ENCODE data around the gene RAD51B. TPM values are rescaled to one million over a fixed set of nuclear protein-coding genes. Genes with fewer than 3 reads are reported as not detected.
A peak's percentile ranks its signal among the peaks of the same experiment; 100 is the strongest.

Gene RAD51B
- total RNA-seq, 4 donors from 2014 or later = 6.2 to 39.9 (median 12.9) TPM

DNA sequence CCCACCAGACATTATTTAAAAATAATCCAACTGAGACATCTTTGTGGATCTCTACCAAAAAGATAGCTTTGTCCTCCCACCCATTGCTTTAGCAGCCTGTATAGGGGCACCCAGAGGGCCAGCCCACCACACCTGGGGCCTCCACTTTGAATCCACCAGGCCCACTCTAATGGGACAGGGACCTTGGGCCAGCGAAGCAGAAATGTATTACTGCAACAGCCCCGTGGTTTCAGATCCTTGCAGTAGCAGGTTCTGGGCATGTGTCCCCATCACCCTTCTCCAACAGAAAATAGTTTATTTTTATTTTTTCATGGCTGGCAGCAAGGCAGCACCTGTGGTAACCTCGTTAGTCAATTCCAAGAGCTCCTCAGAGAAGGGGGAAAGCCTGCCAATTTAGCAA lies 754.9 kb downstream of the RAD51B start:
- no peak overlapping the region for H3K27ac ChIP-seq
- intact Hi-C loops (cut with DNase I) = no loop called here
- peaks cover 10 to 48% (median 36%) of the 10 kb centered on the region in 3 donors for H3K4me1 ChIP-seq
- H3K9me3 ChIP-seq = no peaks in the 10 kb centered on the region
- H3K36me3 ChIP-seq = no peaks in the 10 kb centered on the region
- no peak overlapping the region for H3K4me3 ChIP-seq
- TF ChIP-seq POLR2A (IDR thresholded peaks at IDR 0.05) = no peak
- TF ChIP-seq, protein P1, sequence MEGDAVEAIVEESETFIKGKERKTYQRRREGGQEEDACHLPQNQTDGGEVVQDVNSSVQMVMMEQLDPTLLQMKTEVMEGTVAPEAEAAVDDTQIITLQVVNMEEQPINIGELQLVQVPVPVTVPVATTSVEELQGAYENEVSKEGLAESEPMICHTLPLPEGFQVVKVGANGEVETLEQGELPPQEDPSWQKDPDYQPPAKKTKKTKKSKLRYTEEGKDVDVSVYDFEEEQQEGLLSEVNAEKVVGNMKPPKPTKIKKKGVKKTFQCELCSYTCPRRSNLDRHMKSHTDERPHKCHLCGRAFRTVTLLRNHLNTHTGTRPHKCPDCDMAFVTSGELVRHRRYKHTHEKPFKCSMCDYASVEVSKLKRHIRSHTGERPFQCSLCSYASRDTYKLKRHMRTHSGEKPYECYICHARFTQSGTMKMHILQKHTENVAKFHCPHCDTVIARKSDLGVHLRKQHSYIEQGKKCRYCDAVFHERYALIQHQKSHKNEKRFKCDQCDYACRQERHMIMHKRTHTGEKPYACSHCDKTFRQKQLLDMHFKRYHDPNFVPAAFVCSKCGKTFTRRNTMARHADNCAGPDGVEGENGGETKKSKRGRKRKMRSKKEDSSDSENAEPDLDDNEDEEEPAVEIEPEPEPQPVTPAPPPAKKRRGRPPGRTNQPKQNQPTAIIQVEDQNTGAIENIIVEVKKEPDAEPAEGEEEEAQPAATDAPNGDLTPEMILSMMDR (IDR thresholded peaks at IDR 0.05) = no peak
- H3K27me3 ChIP-seq = no peaks in the 10 kb centered on the region
- 81 to 87% methylated on average over 3 of the region's 3 CpGs for WGBS, 2 donors
- DNase-seq = no peak

DNA sequence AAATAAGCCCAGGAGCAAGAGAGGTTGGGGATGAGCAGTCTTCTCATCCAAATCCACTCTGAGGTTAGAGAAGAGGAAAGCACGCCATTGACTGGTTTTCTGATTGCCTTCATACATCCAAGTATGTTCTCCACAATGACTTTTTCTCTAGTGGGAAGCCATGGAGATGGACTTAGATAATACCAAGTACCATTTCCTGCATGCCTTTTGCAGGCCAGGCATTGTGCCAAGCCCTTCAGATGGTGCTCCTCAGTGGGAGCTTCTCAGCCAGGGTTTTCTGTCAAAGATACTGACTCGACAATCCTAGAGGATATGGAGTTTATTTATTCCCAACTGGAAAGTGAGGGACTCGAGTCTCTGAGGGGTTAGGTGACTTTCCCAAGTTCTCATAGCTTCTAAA lies 755.3 kb downstream of the RAD51B start:
- H3K9me3 ChIP-seq = no peaks in the 10 kb centered on the region
- 78% methylated on average over 3 of the region's 3 CpGs for WGBS, 2 donors
- peak overlapping the region in 1 of 4 donors; percentile 34 for H3K27ac ChIP-seq

DNA sequence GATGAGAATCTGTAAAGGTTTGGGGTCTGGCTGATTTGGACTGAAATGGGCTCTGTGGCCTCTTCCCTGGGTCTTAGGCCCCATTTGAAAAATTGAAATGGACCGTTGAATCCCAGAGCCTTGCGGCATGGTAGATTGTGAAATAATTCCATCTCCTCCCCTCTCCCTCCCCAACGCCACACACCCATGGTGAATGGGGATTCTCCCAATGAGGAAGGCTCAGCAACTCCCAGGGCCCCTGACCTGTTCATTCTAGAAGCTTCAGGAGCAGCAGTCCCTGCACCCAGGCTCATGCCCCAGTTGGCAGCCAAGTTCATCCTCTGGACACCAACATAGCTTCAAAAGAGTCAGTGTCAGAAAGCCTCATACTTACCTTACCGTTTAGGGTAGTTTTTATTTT lies 755.8 kb downstream of the RAD51B start:
- no peak for DNase-seq
- no peak for TF ChIP-seq POLR2A (IDR thresholded peaks at IDR 0.05)
- TF ChIP-seq, protein P1 (IDR thresholded peaks at IDR 0.05) = no peak
- no peaks in the 10 kb centered on the region for H3K36me3 ChIP-seq
- H3K4me3 ChIP-seq = no peak overlapping the region
- 52 to 54% methylated on average over 4 of the region's 4 CpGs for WGBS, 2 donors
- peak overlapping the region in 1 of 4 donors; percentile 34 for H3K27ac ChIP-seq
- intact Hi-C loops (cut with DNase I) = no loop called here
- no peaks in the 10 kb centered on the region for H3K9me3 ChIP-seq
- peaks cover 10 to 39% (median 28%) of the 10 kb centered on the region in 3 donors for H3K4me1 ChIP-seq
- H3K27me3 ChIP-seq = no peaks in the 10 kb centered on the region

More for the DNA sequence above, 755.3 kb downstream of the RAD51B start:
- no peak for DNase-seq
- Histone ChIP-seq H3K4me1 (peaks cover 10 to 44% (median 32%) of the 10 kb centered on the region in 3 donors), H3K4me3 (no peak overlapping the region), H3K36me3 (no peaks in the 10 kb centered on the region), H3K27me3 (no peaks in the 10 kb centered on the region)
- no peak for TF ChIP-seq POLR2A (IDR thresholded peaks at IDR 0.05)
- TF ChIP-seq, protein P1 (IDR thresholded peaks at IDR 0.05) = no peak
- intact Hi-C loops (cut with DNase I) = no loop called here

DNA sequence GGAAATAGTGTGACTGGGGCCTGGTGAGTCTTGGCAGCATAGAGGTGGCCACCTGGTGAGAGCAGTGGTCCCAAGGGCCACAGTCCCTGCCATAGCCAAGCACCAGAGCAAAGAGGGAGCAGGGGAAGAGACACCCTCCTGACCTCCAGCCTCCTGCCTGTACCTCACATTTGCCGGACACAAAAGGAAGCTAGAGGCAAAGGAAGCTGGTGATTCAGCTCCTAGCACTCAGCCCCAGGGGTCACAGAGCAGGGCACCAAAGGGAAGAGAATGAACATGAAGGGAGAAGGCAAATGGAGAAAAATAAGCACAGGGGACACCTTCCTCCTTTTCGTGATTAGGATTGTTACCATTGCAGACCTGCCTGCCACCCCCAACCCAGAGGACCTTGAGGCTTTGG lies 756.5 kb downstream of the RAD51B start:
- Histone ChIP-seq H3K36me3 (no peaks in the 10 kb centered on the region), H3K27ac (peak overlapping the region in 3 of 4 donors; percentile 42 to 46 (median 45)), H3K4me3 (no peak overlapping the region), H3K27me3 (no peaks in the 10 kb centered on the region), H3K9me3 (no peaks in the 10 kb centered on the region), H3K4me1 (peaks cover 10 to 36% (median 28%) of the 10 kb centered on the region in 3 donors)
- no peak for DNase-seq
- WGBS, 2 donors = 56 to 64% methylated on average over 2 of the region's 2 CpGs
- no peak for TF ChIP-seq POLR2A (IDR thresholded peaks at IDR 0.05)
- TF ChIP-seq, protein P1 (IDR thresholded peaks at IDR 0.05) = no peak
- intact Hi-C loops (cut with DNase I) = no loop called here

- no peak for TF ChIP-seq POLR2A (IDR thresholded peaks at IDR 0.05)
- TF ChIP-seq, protein P1 (IDR thresholded peaks at IDR 0.05) = no peak
- H3K9me3 ChIP-seq = no peaks in the 10 kb centered on the region
- H3K4me1 ChIP-seq = peaks cover 10 to 36% (median 28%) of the 10 kb centered on the region in 3 donors
- intact Hi-C loops (cut with DNase I) = no loop called here
- peak overlapping the region in 3 of 4 donors; percentile 42 to 57 (median 46) for H3K27ac ChIP-seq
- WGBS, 2 donors = 81 to 83% methylated on average over 4 of the region's 4 CpGs
- no peaks in the 10 kb centered on the region for H3K27me3 ChIP-seq
- no peaks in the 10 kb centered on the region for H3K36me3 ChIP-seq
- no peak overlapping the region for H3K4me3 ChIP-seq
- no peak for DNase-seq
Measured at GRCh38 chr14:68576496-68577244, 757.1 kb downstream of the RAD51B start.
